Adipose tissue (tissue), 3 donors: Measurements from ENCODE around the gene STRIT1. TPM values are rescaled to one million over a fixed set of nuclear protein-coding genes. Genes with fewer than 3 reads are reported as not detected.

Source experiments
- polyA plus RNA-seq, 3 donors: library from polyadenylated mRNA; stranded (reverse); fragments of 200-250 nt; gene quantifications; one replicate each; pipeline ENCODE4 v1.2.3, GENCODE V29; 2013
- donor health status: healthy with polysubstance abuse.
- donor health status: Bipolar disorder and iron deficiency.
- donor health status: healthy.

The STRIT1 gene
- polyA plus RNA-seq, 3 donors = 0.15 to 0.84 TPM; not detected in 1

Other genes starting within 250 kb of the STRIT1 start
- 10 to 100 TPM; 16.0 to 97.0 (median 39.8) TPM for gene MME, start 213.4 kb downstream of the STRIT1 start, polyA plus RNA-seq